Upper lobe of right lung (tissue), 1 donor: Measurements from ENCODE around the gene SCRG1. TPM values are rescaled to one million over a fixed set of nuclear protein-coding genes. Genes with fewer than 3 reads are reported as not detected.

Source experiments
- ATAC-seq: fragments of 200-7000 bp; cut with Tn5 transposase; one replicate; pipeline ENCODE4 v1.9.1; 2020; ENCODE audit warnings: mild to moderate bottlenecking, moderate library complexity
- DNase-seq: peaks from one replicate; pipeline ENCODE4 v3.0.0-alpha.2; 2020
- H3K27ac ChIP-seq: fragments of 200-600 bp; one replicate; pipeline ENCODE4 v1.8.0; 2022
- H3K27me3 ChIP-seq: fragments of 200-600 bp; one replicate; pipeline ENCODE4 v1.8.0; 2022; ENCODE audit warnings: mild to moderate bottlenecking
- H3K36me3 ChIP-seq: fragments of 200-600 bp; one replicate; pipeline ENCODE4 v1.8.0; 2022
- H3K4me1 ChIP-seq: fragments of 200-600 bp; one replicate; pipeline ENCODE4 v1.8.0; 2022
- H3K4me3 ChIP-seq: fragments of 200-600 bp; one replicate; pipeline ENCODE4 v1.8.0; 2022; ENCODE audit warnings: mild to moderate bottlenecking
- H3K9me3 ChIP-seq: fragments of 200-600 bp; one replicate; pipeline ENCODE4 v1.8.0; 2022
- CTCF ChIP-seq: fragments of 200-600 bp; IDR thresholded peaks from one replicate; pipeline ENCODE4 v1.8.0; 2022; ENCODE audit warnings: antibody characterized with exemption
- intact Hi-C: fragments of 100-400 bp; cut with DNase I; formaldehyde crosslinking; loops from one replicate; pipeline ENCODE4 v1.11.0; 2022
- total RNA-seq: library from RNA; stranded (reverse); fragmentation: NEBNext Ultra II Directional; extraction: Animal tissue kit (Norgen Biotek cat#: 25700); gene quantifications from one replicate; pipeline ENCODE4 v1.2.1, GENCODE V29; 2021
- donor health status: DM: no; HTN: yes; CAD: no; lungs with severe emphysema.

SCRG1 gene
- total RNA-seq, 1 donor from 2014 or later = not detected

- DNase-seq (no peak), ATAC-seq (no peak)
Observed at GRCh38 chr4:173426064-173426463, 27.1 kb upstream of the SCRG1 start.

GRCh38 chr4:173424899-173425805 lies 26.2 kb upstream of the SCRG1 start:
- H3K27ac ChIP-seq = no peak overlapping the region
- H3K4me1 ChIP-seq = peaks cover 7% of the 10 kb centered on the region
- intact Hi-C loops = no loop called here
- no peaks in the 10 kb centered on the region for H3K36me3 ChIP-seq
- DNase-seq = no peak
- no peak for ATAC-seq
- H3K9me3 ChIP-seq = no peaks in the 10 kb centered on the region
- no peaks in the 10 kb centered on the region for H3K27me3 ChIP-seq
- no peak overlapping the region for H3K4me3 ChIP-seq
- no peak for TF ChIP-seq CTCF

More at GRCh38 chr4:173426064-173426463, 27.1 kb upstream of the SCRG1 start:
- H3K4me1 ChIP-seq = peaks cover 7% of the 10 kb centered on the region
- H3K27ac ChIP-seq = no peak overlapping the region
- no peak overlapping the region for H3K4me3 ChIP-seq
- TF ChIP-seq CTCF = no peak
- H3K36me3 ChIP-seq = no peaks in the 10 kb centered on the region
- intact Hi-C loops = no loop called here
- H3K9me3 ChIP-seq = no peaks in the 10 kb centered on the region
- no peaks in the 10 kb centered on the region for H3K27me3 ChIP-seq

GRCh38 chr4:173420801-173421200 lies 21.9 kb upstream of the SCRG1 start:
- no peak overlapping the region for H3K27ac ChIP-seq
- DNase-seq = no peak
- no peaks in the 10 kb centered on the region for H3K36me3 ChIP-seq
- TF ChIP-seq CTCF = no peak
- intact Hi-C loops = no loop called here
- H3K27me3 ChIP-seq = no peaks in the 10 kb centered on the region
- peaks cover 7% of the 10 kb centered on the region for H3K4me1 ChIP-seq
- no peak overlapping the region for H3K4me3 ChIP-seq
- no peak for ATAC-seq
- H3K9me3 ChIP-seq = no peaks in the 10 kb centered on the region

GRCh38 chr4:173420324-173420752 lies 21.4 kb upstream of the SCRG1 start:
- ATAC-seq = no peak

GRCh38 chr4:173418639-173419038 lies 19.7 kb upstream of the SCRG1 start:
- ATAC-seq (no peak), DNase-seq (no peak)
- H3K4me3 ChIP-seq = no peak overlapping the region
- H3K27me3 ChIP-seq = no peaks in the 10 kb centered on the region
- H3K4me1 ChIP-seq = peaks cover 8% of the 10 kb centered on the region
- no peaks in the 10 kb centered on the region for H3K9me3 ChIP-seq
- no peak for TF ChIP-seq CTCF
- no peaks in the 10 kb centered on the region for H3K36me3 ChIP-seq
- no peak overlapping the region for H3K27ac ChIP-seq
- intact Hi-C loops = loop anchor here (5.0 kb wide), 1 partner anchor 101 kb away; no protein-coding TSS in a partner anchor

More at GRCh38 chr4:173420324-173420752, 21.4 kb upstream of the SCRG1 start:
- Histone ChIP-seq H3K4me3 (no peak overlapping the region), H3K4me1 (peaks cover 3% of the 10 kb centered on the region), H3K9me3 (no peaks in the 10 kb centered on the region), H3K27me3 (no peaks in the 10 kb centered on the region), H3K27ac (no peak overlapping the region), H3K36me3 (no peaks in the 10 kb centered on the region)
- peak; percentile 55 for TF ChIP-seq CTCF
- DNase-seq = no peak
- intact Hi-C loops = no loop called here
